Fibroblast of gingiva (primary cell): ENCODE results near the gene USP35.

Experiments used
- DNase-seq: peaks from one replicate; pipeline ENCODE4 v3.0.0-alpha.2; 2011; ENCODE audit warnings: low read depth

Gene USP35

DNA sequence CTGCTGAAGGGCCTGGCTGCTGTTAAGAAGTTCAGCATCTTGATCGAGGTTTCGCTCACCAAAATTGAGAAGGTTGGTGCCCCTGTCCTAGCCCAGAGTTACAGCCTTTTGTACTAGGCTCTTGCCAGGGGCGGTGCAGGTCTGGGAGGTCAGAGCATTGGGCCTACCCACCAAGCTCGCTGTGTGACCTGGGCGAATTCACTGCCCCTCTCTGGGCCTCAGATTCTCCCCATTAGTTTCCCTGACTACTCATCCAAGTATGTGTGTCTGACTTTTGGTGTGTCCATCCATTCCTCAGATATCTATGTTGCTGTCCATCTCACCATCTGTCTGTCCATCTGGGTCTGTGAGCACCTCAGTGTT, 10.9 kb downstream of the USP35 start:
- no peak for DNase-seq

DNA sequence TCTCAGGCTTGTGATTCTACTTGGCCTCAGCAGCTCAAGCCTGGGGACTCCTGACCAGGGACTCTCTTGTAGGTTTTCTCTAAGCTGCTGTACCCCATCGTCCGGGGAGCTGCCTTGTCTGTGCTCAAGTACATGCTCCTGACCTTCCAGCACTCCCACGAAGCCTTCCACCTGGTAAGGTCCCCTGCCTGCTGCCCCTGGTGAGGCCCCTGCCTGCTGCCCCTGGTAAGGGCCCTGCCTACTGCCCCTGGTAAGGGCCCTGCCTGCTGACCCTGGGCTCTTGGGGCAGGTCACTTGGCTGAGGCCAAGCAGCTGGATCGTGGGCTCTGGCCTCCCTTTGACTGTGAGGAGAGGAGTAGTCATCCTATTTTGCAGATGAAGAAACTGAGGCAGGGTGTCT, 11.3 kb downstream of the USP35 start:
- no peak for DNase-seq

DNA sequence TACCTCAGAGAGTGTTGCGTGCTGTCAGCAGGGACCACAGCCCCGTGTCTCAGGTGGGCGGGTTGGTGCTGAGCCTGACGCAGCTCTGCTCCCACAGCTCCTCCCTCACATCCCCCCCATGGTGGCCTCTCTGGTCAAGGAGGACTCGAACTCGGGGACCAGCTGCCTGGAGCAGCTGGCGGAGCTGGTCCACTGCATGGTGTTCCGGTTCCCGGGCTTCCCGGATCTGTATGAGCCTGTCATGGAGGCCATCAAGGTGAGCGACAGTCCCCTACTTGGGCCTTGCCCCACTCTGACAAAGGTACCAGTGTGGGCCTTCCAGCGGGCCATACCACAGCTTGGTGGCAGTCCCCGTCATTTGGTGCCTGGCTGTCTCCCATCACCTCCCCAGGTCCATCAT, 11.8 kb downstream of the USP35 start:
- no peak for DNase-seq

DNA sequence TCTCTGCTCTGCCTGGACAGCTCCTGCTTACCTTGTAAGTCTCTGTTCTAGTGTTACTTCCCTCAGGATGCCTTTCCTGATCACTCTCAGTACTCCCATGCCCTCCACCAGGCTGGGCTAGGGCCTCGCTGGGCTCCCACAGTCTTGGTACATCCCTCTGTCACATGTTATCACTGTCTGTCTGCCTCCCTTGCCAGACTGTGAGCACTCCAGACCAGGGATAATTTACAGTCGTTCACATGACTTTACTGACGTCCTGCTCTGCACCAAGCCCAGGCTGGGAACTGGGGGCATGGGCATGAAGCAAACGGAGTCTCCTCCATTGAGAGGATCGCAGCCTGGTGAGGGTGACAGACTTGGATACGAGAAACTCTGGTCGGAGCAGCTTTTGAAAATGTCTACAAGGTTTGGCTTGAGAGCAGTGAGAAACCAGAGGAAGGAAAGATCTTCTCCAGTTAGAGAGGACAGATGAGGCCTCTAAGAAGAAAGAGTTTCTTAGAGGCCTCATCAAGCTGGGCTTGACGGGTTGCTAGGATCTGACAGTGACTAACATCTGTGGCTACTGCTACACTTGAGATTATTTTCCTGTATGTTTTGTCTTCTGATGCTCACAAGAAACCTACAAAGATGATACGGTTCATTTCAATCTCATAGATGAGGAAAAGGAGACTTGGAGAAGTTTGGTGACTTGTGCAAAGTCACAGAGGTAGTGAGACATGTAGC, 12.5 kb downstream of the USP35 start:
- DNase-seq = no peak

DNA sequence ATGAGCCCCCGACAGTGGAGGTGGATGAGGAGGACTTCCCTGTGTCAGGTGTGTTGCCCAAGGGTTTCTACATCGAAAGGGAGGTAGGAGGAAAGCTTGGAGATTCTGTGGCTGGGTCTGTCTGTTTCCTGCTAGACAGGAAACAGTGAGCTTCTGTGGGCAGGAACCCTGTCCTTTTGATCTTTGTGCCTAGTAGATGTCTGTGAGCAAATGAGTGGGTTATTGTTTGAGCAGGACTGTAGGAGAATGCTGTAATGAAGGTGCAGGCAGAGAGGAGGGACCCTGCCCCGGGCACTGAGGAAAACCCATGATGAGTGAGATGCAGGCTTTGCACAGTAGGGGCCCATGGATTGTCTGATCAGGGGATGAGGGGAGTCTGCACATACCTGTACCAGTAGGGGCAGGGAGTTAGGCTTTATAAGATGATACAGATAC, 14.0 kb downstream of the USP35 start:
- DNase-seq = no peak

DNA sequence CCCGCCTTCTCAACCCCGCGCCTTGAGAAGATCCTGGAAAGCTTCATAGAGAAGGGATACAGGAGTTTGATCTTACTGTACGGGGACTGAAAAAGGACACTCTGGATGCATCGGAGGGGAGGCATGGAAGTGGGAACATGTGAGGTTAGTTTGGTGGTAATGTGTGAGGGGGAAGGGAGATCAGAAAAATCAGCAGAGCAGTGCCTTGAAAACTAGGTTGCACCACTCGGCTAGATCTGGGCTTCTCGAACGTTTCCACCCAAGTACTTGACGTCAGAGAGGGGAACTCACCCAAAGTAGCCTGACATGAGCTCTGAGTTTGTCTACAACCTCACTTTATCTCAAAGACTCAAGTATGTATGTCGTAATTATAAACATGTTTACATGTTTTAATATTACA, 14.5 kb downstream of the USP35 start:
- no peak for DNase-seq

DNA sequence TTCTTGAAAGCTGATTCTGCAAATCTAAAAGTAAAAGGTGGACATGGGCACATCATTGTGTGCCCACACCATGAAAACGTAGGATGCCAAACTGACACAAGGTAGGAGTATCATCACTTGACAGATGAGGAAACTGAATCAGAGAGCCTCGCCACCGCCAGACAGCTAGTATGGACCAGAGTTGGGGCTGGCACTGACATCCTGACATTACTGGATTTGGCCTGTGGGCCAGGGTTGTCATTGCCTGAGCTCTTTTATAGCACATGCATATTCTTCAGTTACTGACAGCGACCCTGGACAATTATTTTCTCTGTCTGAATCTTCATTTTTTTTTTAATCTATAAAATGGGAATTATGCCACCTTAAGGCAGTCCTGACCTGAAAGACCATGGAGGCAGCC, 16.5 kb downstream of the USP35 start:
- DNase-seq = no peak

DNA sequence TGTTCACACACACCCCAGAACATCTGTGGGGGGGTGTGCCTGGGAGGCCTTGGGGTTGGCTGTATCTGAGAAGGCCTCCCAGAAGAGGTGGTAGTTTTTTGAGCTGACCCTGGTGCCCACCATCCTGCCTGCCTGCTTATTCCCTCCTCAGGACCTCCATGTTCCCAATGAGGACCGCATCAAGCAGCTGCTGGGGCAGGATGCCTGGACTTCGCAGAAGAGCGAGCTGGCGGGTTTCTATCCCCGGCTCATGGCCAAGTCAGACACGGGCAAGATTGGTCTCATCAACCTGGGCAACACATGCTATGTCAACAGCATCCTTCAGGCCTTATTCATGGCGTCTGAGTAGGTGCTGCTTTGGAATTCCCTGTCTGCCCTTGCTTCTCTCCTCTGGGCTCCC, 17.0 kb downstream of the USP35 start:
- no peak for DNase-seq

DNA sequence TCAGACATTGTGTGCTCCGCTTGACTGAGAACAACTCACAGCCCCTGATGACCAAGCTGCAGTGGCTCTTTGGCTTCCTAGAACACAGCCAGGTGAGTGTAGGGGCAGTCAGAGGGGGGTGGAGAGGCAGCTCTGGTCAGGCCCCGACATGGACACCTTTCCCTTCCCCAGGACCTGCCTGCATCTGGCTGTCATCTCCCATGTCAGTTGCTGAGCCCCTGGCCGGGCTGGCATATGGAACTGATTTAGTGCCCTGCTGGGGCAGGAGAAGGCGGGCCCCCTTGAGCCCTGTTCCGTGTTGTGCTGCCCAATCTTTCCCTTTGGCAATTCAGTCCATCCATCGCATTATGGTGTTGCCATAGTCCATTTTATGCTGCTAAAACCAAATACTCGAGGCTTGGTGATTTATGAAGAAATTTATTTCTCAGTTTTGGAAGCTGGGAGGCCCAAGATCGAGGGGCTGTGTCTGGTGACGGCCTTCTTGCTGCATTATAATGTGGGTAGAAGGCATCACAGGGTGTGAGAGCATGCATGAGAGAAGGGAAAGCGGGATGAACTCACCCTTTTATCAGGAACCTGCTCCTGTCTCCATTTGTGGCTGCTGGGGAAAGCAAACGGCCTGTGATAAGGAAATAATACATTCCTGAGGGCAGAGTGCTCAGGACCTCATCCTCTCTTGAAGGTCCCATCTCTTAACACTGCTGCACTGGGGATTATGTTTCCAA, 19.0 kb downstream of the USP35 start:
- no peak for DNase-seq

DNA sequence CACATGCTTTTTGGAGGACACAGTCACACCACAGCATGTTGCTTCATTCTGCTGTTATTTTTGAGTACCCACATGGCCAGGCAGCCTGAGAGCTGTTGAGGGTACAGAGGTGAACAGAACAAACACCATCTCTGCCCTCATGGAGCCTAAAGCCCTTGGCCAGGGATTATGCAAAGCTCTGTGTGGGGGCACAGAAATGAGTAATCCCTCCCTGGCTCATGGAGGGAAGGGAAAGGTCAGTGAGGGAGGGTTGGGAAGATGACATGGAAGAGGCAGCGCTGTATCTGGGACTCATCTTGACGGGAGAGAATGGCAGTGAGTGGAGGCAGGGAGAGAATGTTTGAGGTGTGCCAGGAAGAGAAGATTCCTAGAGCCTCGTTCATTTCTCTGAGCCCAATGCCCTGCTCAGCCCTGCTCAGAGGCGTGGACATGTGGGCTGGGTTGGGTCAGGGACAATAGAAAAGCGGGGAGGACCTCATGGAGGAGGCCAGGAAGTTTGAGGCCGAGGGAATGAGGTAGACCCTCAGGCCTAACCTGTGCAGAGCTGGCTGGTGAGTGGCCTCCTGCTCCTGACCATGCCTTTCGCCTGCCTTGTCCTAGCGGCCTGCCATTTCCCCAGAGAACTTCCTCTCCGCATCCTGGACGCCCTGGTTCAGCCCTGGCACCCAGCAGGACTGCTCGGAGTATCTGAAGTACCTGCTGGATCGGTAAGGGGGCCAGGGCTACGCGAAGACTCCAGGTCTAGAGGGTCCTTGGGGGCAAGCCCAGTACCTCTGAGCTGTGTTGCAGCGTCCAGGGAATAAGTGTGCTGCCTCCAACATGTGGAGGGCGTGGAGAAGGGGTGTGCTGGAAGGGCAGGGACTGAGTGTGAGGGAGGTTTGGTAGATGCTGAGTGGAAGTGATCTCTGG, 19.8 kb downstream of the USP35 start:
- DNase-seq = peak; percentile 57

DNA sequence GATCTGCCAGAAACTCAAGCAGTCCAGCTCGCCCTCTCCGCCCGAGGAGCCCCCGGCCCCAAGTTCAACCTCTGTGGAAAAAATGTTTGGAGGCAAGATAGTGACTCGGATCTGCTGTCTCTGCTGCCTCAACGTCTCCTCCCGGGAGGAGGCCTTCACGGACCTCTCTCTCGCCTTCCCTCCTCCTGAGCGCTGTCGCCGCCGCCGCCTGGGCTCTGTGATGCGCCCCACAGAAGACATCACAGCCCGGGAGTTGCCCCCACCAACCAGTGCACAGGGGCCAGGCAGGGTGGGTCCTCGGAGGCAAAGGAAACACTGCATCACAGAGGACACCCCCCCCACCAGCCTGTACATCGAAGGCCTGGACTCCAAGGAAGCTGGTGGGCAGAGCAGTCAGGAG, 20.8 kb downstream of the USP35 start:
- no peak for DNase-seq

DNA sequence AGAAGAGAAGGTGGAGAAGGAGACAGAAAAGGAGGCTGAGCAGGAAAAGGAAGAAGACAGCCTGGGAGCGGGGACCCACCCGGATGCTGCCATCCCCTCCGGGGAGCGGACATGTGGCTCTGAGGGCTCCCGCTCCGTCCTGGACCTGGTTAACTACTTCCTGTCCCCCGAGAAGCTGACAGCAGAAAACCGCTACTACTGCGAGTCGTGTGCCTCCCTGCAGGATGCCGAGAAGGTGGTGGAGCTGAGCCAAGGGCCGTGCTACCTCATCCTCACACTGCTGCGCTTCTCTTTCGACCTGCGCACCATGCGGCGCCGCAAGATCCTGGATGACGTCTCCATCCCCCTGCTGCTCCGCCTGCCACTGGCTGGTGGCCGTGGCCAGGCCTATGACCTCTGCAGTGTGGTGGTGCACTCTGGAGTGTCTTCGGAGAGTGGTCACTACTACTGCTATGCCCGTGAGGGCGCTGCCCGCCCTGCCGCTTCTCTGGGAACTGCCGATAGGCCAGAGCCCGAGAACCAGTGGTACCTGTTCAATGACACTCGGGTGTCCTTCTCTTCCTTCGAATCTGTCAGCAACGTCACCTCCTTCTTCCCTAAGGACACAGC, 21.4 kb downstream of the USP35 start:
- DNase-seq = no peak

DNA sequence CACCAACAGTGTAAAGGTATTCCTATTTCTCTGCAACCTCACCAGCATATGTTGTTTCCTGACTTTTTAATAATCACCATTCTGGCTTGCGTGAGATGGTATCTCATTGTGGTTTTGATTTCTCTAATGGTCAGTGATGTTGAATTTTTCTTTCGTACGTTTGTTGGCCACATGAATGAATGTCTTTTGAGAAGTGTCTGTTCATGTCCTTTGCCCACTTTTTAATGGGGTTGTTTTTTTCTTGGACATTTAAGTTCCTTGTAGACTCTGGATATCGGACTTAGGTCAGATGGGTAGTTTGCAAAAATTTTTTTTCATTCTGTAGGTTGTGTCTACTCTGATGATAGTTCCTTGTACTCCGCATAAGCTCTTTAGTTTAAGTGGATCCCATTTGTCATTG, 22.8 kb downstream of the USP35 start:
- DNase-seq = no peak

DNA sequence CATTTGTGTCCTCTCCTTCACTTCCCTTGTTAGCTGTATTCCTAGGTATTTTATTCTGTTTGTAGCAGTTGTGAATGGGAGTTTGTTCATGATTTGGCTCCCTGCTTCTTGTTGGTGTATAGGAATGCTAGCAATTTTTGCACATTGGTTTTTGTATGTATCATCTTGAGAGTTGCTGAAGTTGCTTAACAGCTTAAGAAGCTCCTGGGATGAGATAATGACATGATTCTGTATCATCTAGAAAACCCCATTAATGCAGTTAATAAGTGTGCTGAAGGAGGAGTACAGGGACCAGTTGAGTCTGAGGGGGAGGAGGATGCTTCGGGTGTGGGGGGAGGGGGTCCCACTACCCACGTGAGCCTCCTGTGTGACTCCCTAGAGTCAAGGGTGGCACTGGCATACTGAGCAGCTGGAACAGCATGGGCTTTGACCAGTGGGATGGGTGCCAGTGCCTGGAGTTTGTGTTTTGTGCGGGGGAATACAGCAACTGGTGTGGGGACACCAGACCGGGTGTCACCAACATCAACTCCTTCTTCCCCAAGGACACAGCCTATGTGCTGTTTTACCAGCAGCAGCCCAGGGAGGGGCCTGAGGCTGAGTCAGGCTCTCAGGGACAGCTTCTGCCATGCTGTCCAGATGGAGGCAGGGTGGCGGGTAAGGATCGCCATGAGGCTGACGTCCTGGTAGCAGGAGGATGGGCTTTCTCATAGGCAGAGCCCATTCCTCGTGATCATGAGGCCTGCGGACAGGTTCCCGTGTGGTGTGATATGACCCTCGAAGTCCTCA, 24.1 kb downstream of the USP35 start:
- DNase-seq = peak; percentile 47

DNA sequence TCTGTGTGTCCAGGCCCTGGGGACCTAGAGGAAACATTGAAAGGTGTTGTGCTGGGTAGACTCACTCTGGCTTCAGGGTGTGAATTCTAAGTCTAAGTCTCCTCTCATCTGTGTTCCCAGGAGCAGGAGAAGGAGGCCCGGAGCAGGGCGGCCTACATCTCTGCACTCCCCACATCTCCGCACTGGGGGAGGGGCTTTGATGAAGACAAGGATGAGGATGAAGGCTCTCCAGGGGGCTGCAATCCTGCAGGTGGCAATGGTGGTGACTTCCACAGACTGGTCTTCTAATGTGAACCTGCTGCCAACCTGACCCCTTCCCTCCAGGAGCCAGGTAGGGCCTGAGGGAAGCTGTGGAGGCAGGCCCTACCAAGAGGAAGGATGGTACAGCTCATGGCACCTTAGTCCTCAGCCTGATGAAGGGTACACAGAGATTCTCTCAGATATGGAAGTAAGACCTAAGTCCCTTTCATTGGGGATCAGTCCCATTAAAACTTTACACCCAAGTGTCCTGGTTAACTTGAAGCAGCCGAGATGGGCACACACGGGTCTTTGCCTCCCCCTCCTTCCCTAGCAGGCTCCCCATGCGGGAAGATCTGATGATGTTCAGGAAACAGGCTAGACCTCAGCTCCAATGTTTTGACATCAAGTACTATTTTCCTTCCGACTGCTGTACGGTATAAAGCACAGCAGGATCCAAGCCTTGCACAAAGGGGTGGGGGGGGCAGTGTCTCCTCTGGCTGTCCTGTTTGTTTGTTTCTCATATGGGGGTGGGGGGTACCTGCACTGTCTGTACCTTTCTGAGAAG, 25.0 kb downstream of the USP35 start:
- no peak for DNase-seq

DNA sequence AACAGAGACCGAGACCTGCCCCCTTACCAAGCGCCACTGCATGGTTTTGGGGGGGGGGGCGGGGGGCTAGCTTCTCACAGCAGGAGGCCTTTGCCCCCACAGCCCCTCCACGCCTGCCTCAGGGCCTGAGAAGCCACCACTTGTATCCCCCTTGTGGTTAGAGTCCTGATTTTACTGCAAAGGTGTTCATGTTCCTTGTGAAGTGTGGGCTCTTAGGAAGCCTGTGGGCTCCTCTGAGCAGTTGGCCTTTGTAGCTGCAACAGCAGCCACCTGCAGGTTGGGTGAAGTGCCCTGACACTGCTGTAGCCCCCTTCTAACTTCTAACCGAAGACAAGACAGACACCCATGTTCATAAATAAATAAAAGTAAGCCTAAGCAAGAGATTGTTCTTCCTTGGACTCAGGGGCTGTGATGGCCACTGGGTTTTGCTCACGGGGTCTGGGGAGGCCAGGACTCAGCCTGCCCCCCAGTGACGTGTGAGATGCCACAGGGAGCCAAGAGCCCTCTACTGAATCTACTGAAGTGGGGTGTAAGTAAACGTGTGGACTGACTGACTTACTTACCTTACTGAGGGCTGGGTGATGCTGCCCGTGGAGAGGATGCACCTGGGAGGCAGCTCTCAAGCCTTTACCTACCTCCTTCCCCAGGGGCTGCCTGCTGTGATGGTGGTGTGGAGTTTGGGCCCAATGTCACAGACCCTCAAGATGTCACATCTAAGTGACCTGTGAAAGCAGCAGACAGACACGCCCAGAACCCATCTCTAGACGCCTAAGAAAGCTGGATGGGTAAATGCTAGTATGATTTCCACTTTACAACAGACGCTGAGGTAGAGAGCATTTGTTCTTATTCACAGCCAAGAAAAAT, 25.8 kb downstream of the USP35 start:
- DNase-seq = no peak

DNA sequence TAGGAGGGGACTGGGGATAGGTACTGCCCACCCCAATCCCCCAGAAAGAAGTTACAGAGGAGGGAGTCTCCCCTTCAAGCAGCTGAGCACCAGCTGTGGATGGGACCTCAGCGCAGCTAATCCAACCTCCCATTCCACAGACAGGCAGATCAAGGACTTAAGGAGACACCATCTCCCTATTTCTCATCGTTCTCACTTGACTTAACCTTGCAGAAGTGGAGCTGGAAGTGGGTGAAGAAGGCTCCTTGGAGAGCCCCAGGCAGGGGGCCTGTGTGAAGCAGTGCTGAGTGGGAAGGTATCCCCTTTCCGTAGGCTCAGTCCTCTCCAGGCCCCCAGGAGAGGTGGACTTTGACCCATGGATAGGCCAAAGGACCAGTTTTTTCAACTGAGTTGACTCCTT, 27.3 kb downstream of the USP35 start:
- no peak for DNase-seq

DNA sequence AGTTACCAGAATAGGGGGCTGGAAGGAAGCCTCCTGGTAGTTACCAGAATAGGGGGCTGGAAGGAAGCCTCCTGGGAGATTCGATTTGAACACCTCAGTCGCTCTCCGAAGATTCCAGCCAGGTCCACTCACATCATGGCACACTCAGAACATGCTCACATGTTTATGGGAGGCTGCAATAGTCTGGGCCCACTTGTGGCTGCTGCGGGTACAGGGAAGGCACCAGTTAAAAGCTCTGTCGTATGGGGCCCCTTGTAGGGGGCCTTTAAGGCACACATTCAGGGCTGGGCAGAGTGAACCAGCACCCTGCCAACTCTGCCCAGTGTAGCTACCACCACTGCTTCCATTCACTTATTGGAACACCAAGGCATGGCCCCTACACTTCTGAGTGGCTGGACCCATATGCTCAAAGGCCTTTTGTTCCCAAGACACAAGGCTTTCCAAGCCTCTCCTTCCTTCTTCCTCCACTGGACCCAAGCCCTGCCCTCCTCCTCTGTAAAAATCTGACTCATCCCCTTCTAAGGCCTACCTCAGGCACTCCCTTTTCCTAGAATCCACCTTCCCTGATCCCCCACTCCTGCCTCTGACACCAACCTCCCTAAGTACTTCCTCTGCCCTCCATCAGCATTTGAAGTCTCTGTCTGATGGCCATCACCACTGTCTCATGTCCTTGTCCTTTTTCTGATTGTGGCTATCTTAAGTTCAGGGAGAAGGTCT, 28.0 kb downstream of the USP35 start:
- no peak for DNase-seq
